Parathyroid adenoma (tissue), 2 donors: ENCODE measurements around the gene PPT1.

Source experiments
- H2AFZ ChIP-seq: fragments of 300-600 bp; sonication (generic); one replicate; pipeline ENCODE4 v1.7.0; 2017; ENCODE audit warnings: antibody characterized with exemption, mild to moderate bottlenecking
- H3K27ac ChIP-seq: fragments of 300-600 bp; sonication (generic); one replicate; pipeline ENCODE4 v1.7.0; 2017
- H3K27me3 ChIP-seq: fragments of 300-600 bp; sonication (generic); one replicate; pipeline ENCODE4 v1.7.0; 2017; ENCODE audit warnings: low read length; ENCODE audit not compliant: control insufficient read depth, insufficient read depth
- H3K36me3 ChIP-seq: fragments of 300-600 bp; sonication (generic); one replicate; pipeline ENCODE4 v1.7.0; 2017; ENCODE audit warnings: low read length; ENCODE audit not compliant: control insufficient read depth, insufficient read depth
- H3K4me1 ChIP-seq: fragments of 300-600 bp; sonication (generic); one replicate; pipeline ENCODE4 v1.7.0; 2017; ENCODE audit warnings: control low read depth
- H3K4me2 ChIP-seq: fragments of 300-600 bp; sonication (generic); one replicate; pipeline ENCODE4 v1.7.0; 2017; ENCODE audit warnings: low read length
- H3K4me3 ChIP-seq: fragments of 300-600 bp; sonication (generic); one replicate; pipeline ENCODE4 v1.7.0; 2017; ENCODE audit warnings: low read depth, low read length
- H3K79me2 ChIP-seq: fragments of 300-600 bp; sonication (generic); one replicate; pipeline ENCODE4 v1.7.0; 2017; ENCODE audit warnings: control low read depth
- H3K9ac ChIP-seq: fragments of 300-600 bp; sonication (generic); one replicate; pipeline ENCODE4 v1.7.0; 2017; ENCODE audit warnings: mild to moderate bottlenecking
- H3K9me3 ChIP-seq: fragments of 300-600 bp; sonication (generic); one replicate; pipeline ENCODE4 v1.7.0; 2017; ENCODE audit warnings: low read length; ENCODE audit not compliant: control insufficient read depth
- CTCF ChIP-seq: fragments of 300-600 bp; sonication (generic); IDR thresholded peaks from one replicate; pipeline ENCODE4 v1.7.0; 2017; ENCODE audit warnings: antibody characterized with exemption, mild to moderate bottlenecking
- donor health status: primary hyperparathyroidism.

The PPT1 gene

GRCh38 chr1:40056519-40057309, 40.3 kb downstream of the PPT1 start:
- H3K36me3 ChIP-seq, result no peaks in the 10 kb centered on the region
- no peak overlapping the region for H3K27ac ChIP-seq
- no peak overlapping the region for H3K4me2 ChIP-seq
- H3K9ac ChIP-seq, result no peak overlapping the region
- H3K27me3 ChIP-seq, result no peaks in the 10 kb centered on the region
- no peak overlapping the region for H3K4me3 ChIP-seq
- no peaks in the 10 kb centered on the region for H3K9me3 ChIP-seq
- H2AFZ ChIP-seq, result no peak overlapping the region
- no peak for TF ChIP-seq CTCF
- no peaks in the 10 kb centered on the region for H3K4me1 ChIP-seq
- H3K79me2 ChIP-seq, result peaks cover 5% of the 10 kb centered on the region

GRCh38 chr1:40053138-40053887, 43.7 kb downstream of the PPT1 start:
- H3K79me2 ChIP-seq, result peaks cover 8% of the 10 kb centered on the region
- H3K27me3 ChIP-seq, result no peaks in the 10 kb centered on the region
- no peaks in the 10 kb centered on the region for H3K4me1 ChIP-seq
- no peak overlapping the region for H3K4me3 ChIP-seq
- H3K36me3 ChIP-seq, result no peaks in the 10 kb centered on the region
- no peaks in the 10 kb centered on the region for H3K9me3 ChIP-seq
- H3K9ac ChIP-seq, result no peak overlapping the region
- H3K27ac ChIP-seq, result no peak overlapping the region
- H3K4me2 ChIP-seq, result no peak overlapping the region
- H2AFZ ChIP-seq, result no peak overlapping the region
- no peak for TF ChIP-seq CTCF

GRCh38 chr1:40050863-40051262, 46.2 kb downstream of the PPT1 start:
- no peak for TF ChIP-seq CTCF
- no peak overlapping the region for H3K27ac ChIP-seq

GRCh38 chr1:40049725-40050124, 47.3 kb downstream of the PPT1 start:
- Histone ChIP-seq H3K4me1 (no peaks in the 10 kb centered on the region), H3K79me2 (peaks cover 11% of the 10 kb centered on the region), H2AFZ (no peak overlapping the region), H3K9me3 (no peaks in the 10 kb centered on the region), H3K4me2 (no peak overlapping the region), H3K9ac (no peak overlapping the region), H3K27ac (no peak overlapping the region), H3K27me3 (no peaks in the 10 kb centered on the region), H3K4me3 (no peak overlapping the region), H3K36me3 (no peaks in the 10 kb centered on the region)
- no peak for TF ChIP-seq CTCF

More at GRCh38 chr1:40050863-40051262, 46.2 kb downstream of the PPT1 start:
- Histone ChIP-seq H3K9ac (no peak overlapping the region), H3K27me3 (no peaks in the 10 kb centered on the region), H3K4me2 (no peak overlapping the region), H2AFZ (no peak overlapping the region), H3K9me3 (no peaks in the 10 kb centered on the region), H3K36me3 (no peaks in the 10 kb centered on the region), H3K79me2 (peaks cover 9% of the 10 kb centered on the region), H3K4me3 (no peak overlapping the region), H3K4me1 (no peaks in the 10 kb centered on the region)
